ENCODE measurements around the gene RPIA. TPM values are rescaled to one million over a fixed set of nuclear protein-coding genes. Genes with fewer than 3 reads are reported as not detected.
"Not testable (repeated sequence)": the region's sequence is repeated elsewhere in the genome, so short reads cannot be mapped to it uniquely, and the experiment has no call there.

The RPIA gene
- total RNA-seq, 2 donors from 2014 or later, result 9.2 to 10.9 TPM

DNA sequence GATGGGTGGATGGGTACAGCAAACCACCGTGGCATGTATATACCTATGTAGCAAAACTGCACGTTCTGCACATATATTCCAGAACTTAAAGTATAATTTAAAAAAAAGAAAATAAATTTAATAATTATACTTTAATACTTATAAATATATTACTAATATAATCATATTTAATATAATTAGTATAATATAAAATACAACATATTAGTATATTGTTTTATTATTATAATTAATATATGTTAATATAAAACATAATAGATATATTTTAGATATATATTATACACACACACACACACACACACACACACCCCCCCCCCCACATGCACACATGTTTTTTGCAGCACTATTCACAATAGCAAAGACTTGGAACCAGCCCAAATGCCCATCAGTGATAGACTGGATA lies 29.8 kb downstream of the RPIA start:
- intact Hi-C loops (cut with DNase I), result no loop called here
- no peak for DNase-seq (ENCODE audit: low spot score)

DNA sequence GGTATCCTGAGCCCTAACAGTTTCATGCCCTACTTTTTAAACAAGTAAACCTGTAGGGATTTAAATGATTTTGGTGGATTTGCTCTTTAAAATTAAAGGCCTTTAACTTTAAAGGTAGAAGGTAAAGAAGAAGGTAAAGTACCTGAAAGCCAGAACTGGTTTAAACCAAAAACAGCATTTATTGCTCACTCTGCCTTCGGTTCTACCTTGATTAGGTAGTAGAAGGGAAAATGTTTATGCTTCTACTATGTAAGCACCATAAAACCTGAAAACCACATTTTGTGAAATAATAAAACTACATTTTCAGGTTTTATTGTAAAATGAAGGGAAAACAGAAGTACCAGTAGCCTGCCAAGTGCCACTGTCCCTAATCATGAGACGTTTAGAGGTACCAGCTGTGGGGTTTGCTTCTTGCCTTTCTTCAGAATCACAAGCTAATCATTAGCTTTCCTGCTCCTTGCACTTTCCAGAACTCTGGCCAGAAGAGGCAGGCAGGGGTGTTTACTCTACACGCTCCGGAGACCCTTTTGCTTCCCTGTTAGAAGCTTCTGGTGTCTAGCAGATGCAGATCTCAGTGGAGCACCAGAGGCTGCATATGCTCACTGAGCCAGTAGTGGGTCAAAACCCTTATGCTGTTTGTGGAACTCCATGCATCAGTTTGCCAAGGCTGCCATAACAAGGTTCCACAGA lies 33.3 kb downstream of the RPIA start:
- intact Hi-C loops (cut with DNase I), result no loop called here
- no peak for DNase-seq (ENCODE audit: low spot score)

- no peak for DNase-seq (ENCODE audit: low spot score)
- intact Hi-C loops (cut with DNase I), result no loop called here
Observed at GRCh38 chr2:88729061-88729745, 37.7 kb downstream of the RPIA start.

DNA sequence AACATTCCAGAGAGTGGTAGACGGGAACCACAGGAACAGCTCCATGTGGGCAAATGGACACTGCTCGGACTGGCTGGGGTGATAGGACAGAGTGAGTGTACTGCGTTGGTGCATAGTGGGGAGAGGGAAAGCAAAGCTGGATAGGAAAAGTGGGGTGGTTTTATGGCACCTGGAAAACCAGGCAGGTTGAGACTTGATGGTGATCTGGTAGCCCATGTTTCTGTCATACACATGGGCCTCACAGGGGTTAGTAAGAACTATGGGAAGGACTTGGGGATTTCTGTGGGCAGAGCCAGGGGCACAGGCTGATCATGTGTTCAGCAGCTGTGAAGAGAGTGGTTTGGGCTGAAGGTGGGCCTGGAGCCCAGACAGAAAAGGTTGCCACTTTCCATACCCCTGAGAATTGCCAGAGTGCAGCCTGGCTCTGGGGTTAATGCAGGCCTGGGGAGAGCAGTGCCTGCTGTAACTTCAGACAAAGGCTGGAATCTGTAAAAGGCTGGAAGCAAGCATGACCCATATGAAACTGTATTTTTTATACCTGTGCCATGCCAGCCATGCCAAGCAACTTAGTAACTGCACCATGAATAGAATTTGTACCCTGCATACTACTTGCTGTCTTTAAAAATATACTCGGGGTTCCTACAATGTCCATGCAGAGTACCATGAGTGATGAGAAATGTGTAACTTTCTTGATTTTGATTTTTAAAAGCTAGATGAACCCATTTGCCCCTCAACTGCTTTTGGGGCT lies 41.9 kb downstream of the RPIA start:
- no peak for DNase-seq (ENCODE audit: low spot score)
- intact Hi-C loops (cut with DNase I), result no loop called here

- intact Hi-C loops (cut with DNase I), result no loop called here
- DNase-seq (ENCODE audit: low spot score), result no peak
Observed at GRCh38 chr2:88735133-88735532, 43.7 kb downstream of the RPIA start.

GRCh38 chr2:88735853-88736252 lies 44.4 kb downstream of the RPIA start:
- intact Hi-C loops (cut with DNase I), result no loop called here
- DNase-seq (ENCODE audit: low spot score), result no peak

- no peak for DNase-seq (ENCODE audit: low spot score)
- intact Hi-C loops (cut with DNase I), result no loop called here
Observed at GRCh38 chr2:88736437-88736836, 45.0 kb downstream of the RPIA start.

GRCh38 chr2:88737385-88737784 lies 45.9 kb downstream of the RPIA start:
- intact Hi-C loops (cut with DNase I), result no loop called here

GRCh38 chr2:88738271-88738670 lies 46.8 kb downstream of the RPIA start:
- DNase-seq (ENCODE audit: low spot score), result no peak
- intact Hi-C loops (cut with DNase I), result no loop called here

More at GRCh38 chr2:88737385-88737784, 45.9 kb downstream of the RPIA start:
- no peak for DNase-seq (ENCODE audit: low spot score)

DNA sequence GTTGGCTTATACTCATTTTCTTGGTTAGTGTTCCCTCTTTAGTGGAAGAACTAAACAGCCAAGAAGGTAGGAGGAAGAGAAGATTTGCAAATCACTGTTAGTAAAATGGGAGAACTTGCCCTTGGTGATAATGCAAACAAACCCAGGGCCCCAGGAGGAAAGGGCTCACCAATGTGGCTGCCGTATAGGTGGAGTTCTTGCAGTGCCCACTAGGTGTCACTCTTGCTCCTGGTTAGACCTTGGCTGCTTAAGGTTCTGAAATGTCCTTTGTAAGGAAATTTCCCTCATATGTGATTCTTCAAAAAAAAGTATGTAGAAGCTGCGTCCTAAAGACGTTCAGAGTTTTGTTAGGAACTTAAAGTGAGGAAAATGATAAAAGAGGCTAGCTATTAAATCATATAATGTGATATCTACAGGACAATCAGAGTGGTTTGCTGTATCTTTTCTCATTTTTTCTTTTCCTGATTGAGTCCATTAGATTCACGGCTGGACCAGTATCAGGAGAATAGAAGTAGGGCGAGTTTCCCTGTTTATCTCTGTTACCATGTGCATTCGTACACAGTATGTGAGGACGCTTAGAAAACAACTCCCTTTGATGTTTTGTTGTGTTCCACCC lies 48.6 kb downstream of the RPIA start:
- DNase-seq (ENCODE audit: low spot score), result no peak
- intact Hi-C loops (cut with DNase I), result no loop called here

- intact Hi-C loops (cut with DNase I), result no loop called here
- DNase-seq (ENCODE audit: low spot score), result no peak
Observed at GRCh38 chr2:88746929-88747490, 55.5 kb downstream of the RPIA start.

DNA sequence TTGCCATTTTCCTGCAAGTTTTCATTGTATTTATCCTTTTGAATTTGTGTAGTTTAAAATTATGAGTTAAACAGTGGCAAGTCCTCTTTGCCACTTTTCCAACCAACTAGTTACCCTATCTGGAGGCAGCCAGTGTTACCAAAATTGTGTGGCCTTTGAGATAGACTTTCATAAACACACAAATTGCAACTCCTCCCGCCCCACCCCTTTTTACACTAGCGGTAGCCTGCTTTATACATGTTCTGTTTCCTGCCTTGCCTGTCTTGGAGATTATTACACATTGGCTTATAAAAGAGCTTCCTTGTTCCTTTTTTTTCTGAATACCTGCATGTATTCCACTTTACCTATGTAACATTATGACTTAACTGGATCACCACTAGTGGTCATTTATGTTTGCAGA lies 56.5 kb downstream of the RPIA start:
- intact Hi-C loops (cut with DNase I), result no loop called here

GRCh38 chr2:88751768-88752167 lies 60.3 kb downstream of the RPIA start:
- intact Hi-C loops (cut with DNase I), result no loop called here
- no peak for DNase-seq (ENCODE audit: low spot score)

More for the DNA sequence above, 56.5 kb downstream of the RPIA start:
- DNase-seq (ENCODE audit: low spot score), result no peak

- no peak for DNase-seq (ENCODE audit: low spot score)
- intact Hi-C loops (cut with DNase I), result no loop called here
Observed at GRCh38 chr2:88753833-88754584, 62.5 kb downstream of the RPIA start.

DNA sequence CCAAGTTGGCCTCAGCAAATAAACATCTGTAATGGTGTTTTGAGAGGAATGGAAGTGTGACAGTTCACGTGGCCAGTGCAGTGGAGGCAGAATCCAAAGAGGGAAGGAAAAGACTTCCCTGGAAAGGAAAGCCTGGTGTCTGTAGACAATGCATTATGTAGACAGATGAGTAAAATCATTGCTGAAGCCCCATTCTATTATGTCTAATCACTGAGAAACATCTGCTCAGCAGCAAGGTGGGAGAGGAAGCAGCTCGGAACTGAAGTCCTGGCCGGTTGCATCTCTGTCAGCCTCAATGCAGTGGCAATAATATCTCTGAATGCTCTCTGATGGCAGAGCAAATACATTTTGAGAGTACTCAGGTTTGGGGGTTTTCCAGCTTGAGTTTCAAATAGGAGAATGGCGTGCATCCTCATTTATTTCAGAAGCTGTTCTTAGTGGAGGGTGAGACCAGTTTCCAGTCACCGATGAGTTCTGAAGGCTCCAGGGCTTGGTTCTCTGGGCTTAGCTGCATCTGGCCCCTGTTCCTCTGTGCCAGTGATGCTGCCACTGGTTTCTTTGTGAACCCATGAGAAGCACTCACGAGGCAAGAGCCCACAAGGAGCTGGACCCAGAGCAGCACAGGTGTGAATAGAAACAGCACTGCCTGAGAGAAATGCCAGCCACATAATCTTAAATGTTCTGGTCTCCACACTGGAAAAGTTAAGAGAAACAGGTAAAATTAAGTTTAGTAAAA lies 63.3 kb downstream of the RPIA start:
- DNase-seq (ENCODE audit: low spot score), result no peak
- intact Hi-C loops (cut with DNase I), result no loop called here

DNA sequence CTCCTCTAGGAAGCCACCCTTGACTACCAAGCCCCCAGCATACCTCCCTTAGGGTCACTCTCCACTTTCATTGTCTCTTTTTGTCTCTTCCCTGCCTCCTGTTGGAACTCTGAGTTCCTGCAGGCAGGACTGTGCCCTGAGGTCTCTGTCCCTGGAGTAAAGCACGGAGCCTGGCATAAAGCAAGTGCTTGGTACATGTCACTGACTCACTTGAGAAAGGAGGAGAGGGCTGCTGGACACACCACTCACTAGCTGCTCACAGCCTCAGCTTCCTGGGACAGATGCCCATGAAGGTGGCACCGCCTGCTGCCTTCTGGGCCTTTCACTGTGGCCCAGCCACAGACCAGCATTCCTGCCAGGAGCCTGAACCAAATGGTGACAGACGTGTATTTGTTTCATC lies 64.4 kb downstream of the RPIA start:
- intact Hi-C loops (cut with DNase I), result no loop called here
- DNase-seq (ENCODE audit: low spot score), result no peak

- intact Hi-C loops (cut with DNase I), result no loop called here
- no peak for DNase-seq (ENCODE audit: low spot score)
Observed at GRCh38 chr2:88757025-88757424, 65.6 kb downstream of the RPIA start.

GRCh38 chr2:88758702-88759101 lies 67.2 kb downstream of the RPIA start:
- intact Hi-C loops (cut with DNase I), result not testable (repeated sequence)

More at GRCh38 chr2:88758702-88759101, 67.2 kb downstream of the RPIA start:
- DNase-seq (ENCODE audit: low spot score), result not testable (repeated sequence)

Measured in posterior vena cava (tissue), 2 donors.